DLD1 (cell line): ENCODE results near the gene OR2B3.
"Not testable (repeated sequence)": the region's sequence is repeated elsewhere in the genome, so short reads cannot be mapped to it uniquely, and the experiment has no call there.

Experiments used
- in situ Hi-C: cut with HindIII; loops from 2 replicates; pipeline ENCODE4 v1.10.0; 2017; ENCODE audit warnings: low sequenced_read_pairs

OR2B3 gene

GRCh38 chr6:29087213-29087612 is at the start of gene OR2B3:
Gene OR2B3 (minus strand): TSS chr6:29087313. CDS start chr6:29087248, 65 bp downstream.
- in situ Hi-C loops: no loop called here

GRCh38 chr6:29131691-29132090 is 44.6 kb upstream of the OR2B3 start:
- in situ Hi-C loops: no loop called here

GRCh38 chr6:29130644-29131043 is 43.5 kb upstream of the OR2B3 start:
- in situ Hi-C loops: no loop called here

- in situ Hi-C loops: no loop called here
Observed at GRCh38 chr6:29129326-29130012, 42.4 kb upstream of the OR2B3 start.

- in situ Hi-C loops: not testable (repeated sequence)
Observed at GRCh38 chr6:29114964-29115363, 27.9 kb upstream of the OR2B3 start.

- in situ Hi-C loops: no loop called here
Observed at GRCh38 chr6:29112135-29112534, 25.0 kb upstream of the OR2B3 start.

- in situ Hi-C loops: no loop called here
Observed at GRCh38 chr6:29107758-29108157, 20.6 kb upstream of the OR2B3 start, which contains the start of gene OR2J3. Gene OR2J3 (plus strand): TSS chr6:29108058. CDS start chr6:29111891, 3,833 bp downstream.

GRCh38 chr6:29099190-29099589 is 12.1 kb upstream of the OR2B3 start, which contains the start of gene OR2J1:
Gene OR2J1 (plus strand): TSS chr6:29099490. CDS start chr6:29100943, 1,453 bp downstream.
- in situ Hi-C loops: no loop called here

GRCh38 chr6:29097803-29098202 is 10.7 kb upstream of the OR2B3 start:
- in situ Hi-C loops: no loop called here

GRCh38 chr6:29092957-29093356 is 5.8 kb upstream of the OR2B3 start:
- in situ Hi-C loops: no loop called here

- in situ Hi-C loops: no loop called here
Observed at GRCh38 chr6:29082457-29082856, 4.7 kb downstream of the OR2B3 start.

- in situ Hi-C loops: no loop called here
Observed at GRCh38 chr6:29081312-29081711, 5.8 kb downstream of the OR2B3 start.

GRCh38 chr6:29079203-29079602 is 7.9 kb downstream of the OR2B3 start:
- in situ Hi-C loops: no loop called here

GRCh38 chr6:29071831-29072723 is 15.0 kb downstream of the OR2B3 start:
- in situ Hi-C loops: no loop called here

GRCh38 chr6:29051680-29052079 is 35.4 kb downstream of the OR2B3 start:
- in situ Hi-C loops: no loop called here

- in situ Hi-C loops: no loop called here
Observed at GRCh38 chr6:29045075-29045474, 42.0 kb downstream of the OR2B3 start, which contains the start of gene OR2W1. Gene OR2W1 (minus strand): TSS chr6:29045175. CDS start chr6:29045175, 0 bp downstream.
